22Rv1 (cell line): ENCODE data around the gene WDR91.

Experiments
- H3K27ac ChIP-seq: fragments of 450-650 bp; 2 replicates; pipeline ENCODE4 v1.5.1; 2017
- ZFX ChIP-seq: fragments of 450-650 bp; IDR thresholded peaks from 2 replicates; pipeline ENCODE4 v1.6.1; 2017; ENCODE audit warnings: antibody characterized with exemption, borderline replicate concordance
- TF ChIP-seq, protein P1 (sequence below): fragments of 450-650 bp; IDR thresholded peaks from 2 replicates; pipeline ENCODE4 v1.5.1; 2017; ENCODE audit warnings: mild to moderate bottlenecking

WDR91 gene

DNA sequence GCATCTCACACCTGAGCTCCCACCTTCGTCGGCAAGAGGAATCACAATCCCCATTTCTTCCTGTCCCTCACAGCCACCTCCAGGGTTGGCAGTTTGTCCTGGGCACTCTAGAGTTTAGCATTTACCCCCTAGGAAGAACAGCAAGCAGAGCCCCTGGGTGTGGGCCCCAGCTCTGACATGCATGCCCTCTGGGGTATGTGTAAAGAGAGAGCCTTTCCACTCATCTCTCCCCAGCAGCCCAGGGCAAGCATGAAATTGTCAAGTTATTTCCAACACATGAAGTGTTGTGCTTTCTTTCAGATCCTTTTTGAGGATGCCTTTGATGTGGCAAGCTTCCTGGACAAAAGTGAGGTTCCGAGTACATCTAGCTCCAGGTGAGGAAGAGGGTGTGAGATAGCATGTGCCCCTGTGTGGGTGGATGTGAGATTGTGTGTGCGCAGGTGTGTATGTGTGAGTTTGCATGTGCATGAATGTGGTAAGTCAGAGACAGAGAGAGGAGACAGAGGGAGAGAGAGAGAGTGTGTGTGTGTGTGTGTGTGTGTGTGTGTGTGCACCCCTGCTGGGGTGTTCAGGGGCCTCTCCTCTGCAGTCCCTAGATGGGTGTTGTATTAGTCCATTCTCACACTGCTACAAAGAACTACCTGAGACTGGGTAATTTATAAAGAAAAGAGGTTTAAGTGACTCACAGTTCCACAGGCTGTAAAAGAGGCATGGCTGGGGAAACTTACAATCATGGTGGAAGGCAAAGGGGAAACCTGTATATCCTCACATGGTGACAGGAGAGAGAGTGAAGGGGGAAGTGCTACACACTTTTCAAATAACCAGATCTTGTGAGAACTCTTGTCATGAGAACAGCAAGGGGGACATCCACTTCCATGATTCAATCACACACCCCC is 40.4 kb upstream of the WDR91 start:
- TF ChIP-seq, protein P1, sequence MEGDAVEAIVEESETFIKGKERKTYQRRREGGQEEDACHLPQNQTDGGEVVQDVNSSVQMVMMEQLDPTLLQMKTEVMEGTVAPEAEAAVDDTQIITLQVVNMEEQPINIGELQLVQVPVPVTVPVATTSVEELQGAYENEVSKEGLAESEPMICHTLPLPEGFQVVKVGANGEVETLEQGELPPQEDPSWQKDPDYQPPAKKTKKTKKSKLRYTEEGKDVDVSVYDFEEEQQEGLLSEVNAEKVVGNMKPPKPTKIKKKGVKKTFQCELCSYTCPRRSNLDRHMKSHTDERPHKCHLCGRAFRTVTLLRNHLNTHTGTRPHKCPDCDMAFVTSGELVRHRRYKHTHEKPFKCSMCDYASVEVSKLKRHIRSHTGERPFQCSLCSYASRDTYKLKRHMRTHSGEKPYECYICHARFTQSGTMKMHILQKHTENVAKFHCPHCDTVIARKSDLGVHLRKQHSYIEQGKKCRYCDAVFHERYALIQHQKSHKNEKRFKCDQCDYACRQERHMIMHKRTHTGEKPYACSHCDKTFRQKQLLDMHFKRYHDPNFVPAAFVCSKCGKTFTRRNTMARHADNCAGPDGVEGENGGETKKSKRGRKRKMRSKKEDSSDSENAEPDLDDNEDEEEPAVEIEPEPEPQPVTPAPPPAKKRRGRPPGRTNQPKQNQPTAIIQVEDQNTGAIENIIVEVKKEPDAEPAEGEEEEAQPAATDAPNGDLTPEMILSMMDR = no peak
- TF ChIP-seq ZFX = no peak
- no peak overlapping the region for H3K27ac ChIP-seq

DNA sequence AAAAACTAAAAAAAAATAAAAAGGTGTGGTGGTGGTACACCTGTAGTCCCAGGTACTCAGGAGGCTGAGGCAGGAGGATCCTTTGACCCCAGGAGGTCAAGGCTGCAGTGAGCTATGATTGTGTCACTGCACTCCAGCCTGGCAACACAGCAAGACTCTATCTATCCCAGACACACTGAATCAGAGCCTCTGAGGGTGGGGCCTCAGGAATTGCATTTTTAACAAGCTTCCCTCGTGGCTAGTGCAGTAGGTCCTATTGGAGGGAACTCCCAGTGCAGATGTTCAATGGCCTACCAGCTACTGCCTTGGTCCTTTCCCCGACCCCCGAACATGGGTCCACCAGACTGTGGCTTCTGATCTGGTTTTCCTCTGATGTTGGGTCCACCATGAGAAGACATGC is 37.2 kb upstream of the WDR91 start:
- TF ChIP-seq ZFX = no peak
- TF ChIP-seq, protein P1 = no peak
- H3K27ac ChIP-seq = no peak overlapping the region

DNA sequence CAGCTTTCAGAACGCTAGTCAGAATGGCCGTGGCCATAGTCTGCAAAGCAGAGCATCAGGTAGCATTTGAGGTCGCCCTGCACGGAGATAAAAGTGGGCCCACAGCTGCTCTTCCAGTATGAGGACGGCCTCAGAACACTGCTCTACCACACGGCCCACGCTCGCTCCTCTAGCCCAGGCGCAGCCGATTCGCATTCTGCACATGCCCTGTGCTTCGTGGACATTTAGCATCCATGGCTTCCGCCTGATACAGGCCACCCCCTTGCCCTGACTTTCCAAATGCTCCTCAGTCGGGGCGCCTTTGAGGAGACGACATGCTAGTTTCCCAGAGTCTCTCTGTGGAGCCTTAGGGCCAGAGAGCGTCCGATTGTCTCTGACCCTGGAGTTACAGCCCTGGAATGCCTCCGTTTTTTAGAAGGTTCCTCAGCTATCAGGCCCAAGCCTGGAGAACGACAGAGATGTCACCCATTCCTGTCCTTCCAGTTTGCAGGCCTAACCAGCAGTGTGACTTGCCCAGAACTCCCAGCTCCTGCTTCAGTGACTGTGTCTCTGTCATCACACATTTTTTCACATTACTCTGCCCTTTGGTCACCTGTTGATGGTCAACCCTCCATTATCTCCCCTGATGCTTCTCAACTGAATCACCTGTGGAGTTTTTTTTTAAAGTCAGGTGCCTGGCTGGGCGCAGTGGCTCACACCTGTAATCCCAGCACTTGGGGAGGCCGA is 36.6 kb upstream of the WDR91 start:
- TF ChIP-seq, protein P1 = no peak
- no peak for TF ChIP-seq ZFX
- no peak overlapping the region for H3K27ac ChIP-seq

DNA sequence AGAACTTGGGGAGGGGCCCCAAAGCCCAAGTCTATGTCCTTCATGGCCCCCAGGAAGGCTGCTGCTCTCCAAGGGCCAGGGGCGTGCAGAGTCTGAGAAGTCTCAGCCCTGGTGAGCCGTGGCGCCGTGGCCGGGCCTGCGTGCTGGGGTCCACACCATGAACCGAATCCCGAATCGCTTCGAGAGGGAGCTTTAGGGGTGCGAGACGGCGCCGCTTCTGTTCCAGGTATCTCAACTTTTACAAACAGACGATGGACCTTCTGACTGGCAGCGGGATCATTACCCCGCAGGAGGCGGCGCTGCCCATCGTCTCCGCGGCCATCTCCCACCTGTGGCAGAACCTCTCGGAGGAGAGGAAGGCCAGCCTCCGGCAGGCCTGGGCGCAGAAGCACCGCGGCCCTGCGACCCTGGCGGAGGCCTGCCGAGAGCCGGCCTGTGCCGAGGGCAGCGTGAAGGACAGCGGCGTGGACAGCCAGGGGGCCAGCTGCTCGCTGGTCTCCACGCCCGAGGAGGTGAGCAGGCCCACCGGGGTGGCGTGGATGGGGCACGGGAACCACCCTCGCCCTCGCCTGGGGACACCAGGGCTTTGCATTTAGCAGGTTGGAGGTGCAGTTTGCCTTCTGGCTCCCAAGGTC is 35.0 kb upstream of the WDR91 start:
- H3K27ac ChIP-seq = no peak overlapping the region
- TF ChIP-seq, protein P1 = no peak
- TF ChIP-seq ZFX = no peak

DNA sequence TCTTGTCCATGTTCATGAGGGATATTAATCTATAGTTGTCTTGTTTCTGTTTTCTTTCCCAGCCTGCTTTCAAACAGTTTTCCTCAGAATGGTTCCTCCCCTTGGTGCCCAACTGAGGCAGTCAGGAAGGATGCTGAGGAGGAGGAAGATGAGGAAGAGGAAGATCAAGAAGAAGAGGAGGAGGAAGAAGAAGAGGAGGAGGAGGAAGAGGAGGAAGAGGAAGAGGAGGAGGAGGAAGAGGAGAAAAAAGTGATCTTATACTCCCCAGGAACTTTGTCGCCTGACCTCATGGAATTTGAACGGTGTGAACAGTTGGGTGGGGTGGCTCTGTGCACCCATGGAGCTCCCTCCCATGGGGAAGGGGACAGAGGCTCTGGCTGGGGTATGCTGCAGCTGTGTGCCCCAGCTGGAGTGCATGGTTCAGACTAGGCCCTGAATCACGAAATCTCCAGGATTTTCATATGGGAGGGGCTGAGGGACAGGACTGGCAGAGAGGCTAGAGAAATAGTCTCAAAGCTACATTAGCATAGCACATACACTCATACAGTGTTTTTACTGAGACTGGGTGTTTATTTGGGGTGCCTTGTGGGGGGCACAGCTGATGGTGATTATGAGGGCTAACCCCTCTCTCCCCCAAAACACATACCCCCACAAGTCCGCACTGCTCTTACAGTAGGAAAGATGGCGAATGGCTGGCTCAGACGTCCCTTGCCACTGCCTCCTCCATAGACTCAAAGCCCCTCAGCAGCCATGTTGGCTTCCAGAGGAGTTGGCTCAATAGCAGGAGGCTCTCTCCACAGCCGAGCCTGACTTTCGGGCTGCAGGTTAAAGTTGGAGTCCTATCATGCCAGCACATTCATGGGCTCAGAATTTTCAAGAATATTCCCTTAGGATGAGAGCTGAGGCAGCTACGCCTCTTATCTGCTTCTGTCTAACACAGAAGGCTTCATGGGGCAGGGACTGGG is 34.2 kb upstream of the WDR91 start:
- H3K27ac ChIP-seq = no peak overlapping the region
- TF ChIP-seq, protein P1 = no peak
- TF ChIP-seq ZFX = no peak

DNA sequence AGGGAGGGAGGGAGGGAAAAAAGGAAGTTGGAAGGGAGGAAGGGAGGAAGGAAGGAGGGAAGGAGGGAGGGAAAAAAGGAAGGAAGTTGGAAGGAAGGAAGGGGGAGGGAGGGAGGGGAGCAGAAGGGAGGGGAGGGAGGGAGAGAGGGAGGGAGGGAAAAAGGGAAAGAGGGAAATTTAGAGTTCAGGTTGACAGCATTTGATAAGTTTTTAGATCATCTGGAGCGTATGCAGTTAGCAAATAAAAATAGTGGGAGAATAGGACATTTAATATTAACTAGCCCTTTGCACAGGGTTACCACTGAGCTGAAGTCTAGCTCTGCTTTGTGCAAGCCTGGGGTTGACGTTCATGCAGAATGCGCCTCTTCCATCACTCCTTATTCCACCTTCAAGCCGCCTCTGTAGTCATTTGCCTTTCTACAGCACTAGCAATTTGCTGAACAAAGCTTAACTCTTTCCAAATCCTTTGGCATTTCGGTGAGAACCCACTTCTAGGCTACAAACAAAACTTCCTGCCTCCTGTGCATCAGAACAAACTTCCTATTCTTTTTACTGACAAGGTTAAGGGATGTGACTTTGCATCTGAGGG is 30.9 kb upstream of the WDR91 start:
- H3K27ac ChIP-seq = no peak overlapping the region
- TF ChIP-seq, protein P1 = no peak
- no peak for TF ChIP-seq ZFX
